ENCODE results near the gene SLC6A7.

SLC6A7 gene

DNA sequence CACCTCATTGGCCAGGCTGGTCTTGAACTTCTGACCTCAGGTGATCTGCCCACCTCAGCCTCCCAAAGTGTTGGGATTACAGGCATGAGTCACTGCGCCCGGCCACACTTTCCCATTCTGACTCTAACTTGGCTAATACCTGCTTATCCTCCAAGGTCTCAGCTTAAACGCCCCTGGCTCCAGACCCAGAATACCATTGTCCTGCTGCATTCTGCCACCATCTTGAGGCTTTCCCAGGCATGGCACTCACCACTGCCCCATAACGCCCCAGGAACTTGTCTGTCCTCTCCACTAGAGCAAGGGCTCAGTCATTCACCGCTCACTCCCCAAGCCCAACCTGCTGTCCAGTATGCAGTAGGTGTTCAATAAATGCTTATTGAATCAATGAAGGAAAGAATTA, 59.9 kb downstream of the SLC6A7 start:
- H3K4me3 ChIP-seq = no peak overlapping the region
- H3K27ac ChIP-seq = no peak overlapping the region

DNA sequence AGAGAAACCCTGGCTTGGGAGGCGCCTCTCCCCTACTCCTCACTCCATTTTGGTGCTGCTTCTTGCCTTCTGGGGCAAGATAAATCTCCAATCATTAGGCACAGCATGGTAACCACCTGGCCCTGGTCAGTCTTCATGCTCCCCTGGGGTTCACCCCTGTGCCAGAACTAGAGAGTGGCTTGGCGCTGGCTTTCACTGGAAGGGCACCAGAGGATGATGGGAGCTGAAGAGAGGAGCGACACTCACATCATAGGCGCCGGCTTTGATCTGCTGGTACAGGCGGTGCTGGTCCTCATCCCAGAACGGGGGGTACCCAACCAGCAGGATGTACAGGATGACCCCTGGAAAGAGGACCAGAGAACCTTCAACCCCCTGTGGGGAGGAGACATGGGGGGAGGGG, 61.6 kb downstream of the SLC6A7 start:
- H3K4me3 ChIP-seq = no peak overlapping the region
- no peak overlapping the region for H3K27ac ChIP-seq

DNA sequence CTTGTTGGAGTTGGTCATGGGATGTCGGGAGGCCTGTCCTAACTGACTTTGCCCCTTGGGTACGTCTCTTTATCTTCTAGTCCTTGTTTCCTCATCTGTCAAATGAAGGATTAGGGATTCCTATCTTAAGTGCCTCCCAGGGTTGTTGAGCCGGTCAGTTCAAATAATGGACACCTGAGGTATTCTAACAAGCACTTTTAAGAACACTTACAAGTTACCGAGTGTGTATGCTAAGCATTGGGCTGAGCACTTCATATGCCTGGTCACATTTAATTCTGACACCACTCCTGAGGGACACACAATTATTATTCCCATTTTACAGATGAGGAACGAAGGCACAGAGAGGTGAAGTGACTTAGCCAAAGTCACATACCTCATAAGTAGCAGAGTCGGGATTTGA, 62.6 kb downstream of the SLC6A7 start:
- H3K4me3 ChIP-seq = no peak overlapping the region
- no peak overlapping the region for H3K27ac ChIP-seq

DNA sequence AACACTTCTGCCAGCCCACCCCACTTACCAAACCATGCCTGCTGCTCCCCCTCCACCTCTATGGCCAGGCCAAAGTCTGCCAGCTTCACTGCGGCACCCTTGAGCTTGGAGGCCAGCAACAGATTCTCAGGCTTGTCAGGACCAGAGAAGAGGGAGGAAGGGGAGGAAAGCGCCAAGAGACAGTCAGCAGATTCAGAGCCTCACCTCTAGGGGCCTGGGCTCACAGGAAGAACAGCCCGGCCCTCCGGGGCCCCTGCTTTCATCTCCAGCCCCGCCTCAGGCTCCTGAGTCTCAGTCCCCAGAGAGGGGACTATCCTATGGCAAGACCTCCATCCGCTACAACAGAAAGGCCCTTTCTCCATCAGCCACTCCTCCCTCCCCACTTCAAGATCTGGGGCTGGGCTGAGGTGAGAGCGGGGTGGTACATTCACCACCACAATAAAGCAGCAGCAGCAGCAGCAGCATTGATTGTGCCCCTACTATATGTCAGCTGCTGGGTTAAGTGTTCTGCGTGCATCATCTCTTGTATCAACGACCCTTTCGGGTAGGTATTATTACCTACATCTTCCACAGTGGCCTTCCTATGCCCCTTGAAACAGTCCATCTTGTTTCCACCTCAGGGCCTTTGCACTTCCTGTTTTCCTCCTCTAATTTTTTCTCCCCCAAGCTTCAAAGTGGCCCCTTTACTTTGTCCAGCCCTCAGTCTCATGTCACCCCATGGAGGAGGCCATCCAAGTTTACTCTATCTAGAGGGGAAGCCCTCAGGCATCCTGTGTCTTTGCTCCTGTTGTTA, 63.8 kb downstream of the SLC6A7 start:
- no peak overlapping the region for H3K27ac ChIP-seq
- H3K4me3 ChIP-seq = no peak overlapping the region

GRCh38 chr5:150254363-150254762, 64.5 kb downstream of the SLC6A7 start:
- H3K27ac ChIP-seq = no peak overlapping the region
- no peak overlapping the region for H3K4me3 ChIP-seq

- H3K27ac ChIP-seq = no peak overlapping the region
- no peak overlapping the region for H3K4me3 ChIP-seq
Measured at GRCh38 chr5:150254774-150255173, 64.9 kb downstream of the SLC6A7 start.

- H3K27ac ChIP-seq = no peak overlapping the region
- H3K4me3 ChIP-seq = no peak overlapping the region
Measured at GRCh38 chr5:150255659-150256409, 66.0 kb downstream of the SLC6A7 start.

GRCh38 chr5:150256410-150257064, 66.7 kb downstream of the SLC6A7 start:
- Histone ChIP-seq H3K4me3 (no peak overlapping the region), H3K27ac (no peak overlapping the region)

DNA sequence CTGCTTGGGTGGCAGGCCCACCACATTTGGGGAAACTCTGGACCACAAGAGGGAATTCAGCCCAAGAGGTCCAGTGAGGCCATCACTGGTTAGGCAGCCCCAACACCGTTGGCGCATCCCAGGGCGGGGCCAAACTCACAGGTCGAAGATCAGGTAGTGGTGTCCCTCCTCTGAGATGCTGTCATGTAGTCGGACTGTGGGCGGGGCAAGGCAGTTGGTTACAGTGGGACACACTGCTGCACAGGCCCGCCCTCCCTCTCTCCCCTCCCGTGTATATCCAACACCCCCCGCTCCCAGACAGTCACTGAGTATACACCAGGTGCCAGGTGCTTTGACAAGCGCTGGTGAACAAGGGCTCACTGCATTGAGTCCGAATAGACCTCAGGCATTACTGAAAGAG, 67.6 kb downstream of the SLC6A7 start:
- Histone ChIP-seq H3K27ac (no peak overlapping the region), H3K4me3 (no peak overlapping the region)

DNA sequence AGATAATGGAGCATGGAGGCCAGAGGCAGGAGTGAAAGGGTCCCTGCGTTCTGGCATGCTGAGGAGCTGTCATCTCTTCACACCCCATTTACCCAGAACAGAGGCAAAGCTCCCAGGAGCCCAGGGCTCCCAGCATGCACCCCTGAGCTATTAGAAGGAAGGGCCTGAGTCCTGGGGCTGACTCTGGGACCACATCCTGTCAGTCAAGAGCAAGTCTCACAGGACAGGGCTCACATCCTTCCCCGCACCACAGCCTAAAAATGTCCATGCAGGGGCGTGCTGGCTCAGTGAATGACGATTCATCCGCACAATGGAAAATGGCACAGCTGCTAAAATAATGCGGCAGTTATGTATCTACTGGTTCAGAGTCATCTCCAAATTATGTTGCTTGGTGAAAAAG, 68.3 kb downstream of the SLC6A7 start:
- Histone ChIP-seq H3K27ac (no peak overlapping the region), H3K4me3 (no peak overlapping the region)

Data from skin epidermis (tissue), 12 donors.